Rectal smooth muscle tissue (tissue), 1 donor: ENCODE measurements around the gene NRXN2.
A peak's percentile ranks its signal among the peaks of the same experiment; 100 is the strongest.
"Not testable (repeated sequence)": the region's sequence is repeated elsewhere in the genome, so short reads cannot be mapped to it uniquely, and the experiment has no call there.

Experiments used
- H3K27ac ChIP-seq: one replicate; pipeline ENCODE4 v1.7.0; 2013; ENCODE audit warnings: low read depth, low read length, inconsistent platforms
- H3K27me3 ChIP-seq: one replicate; pipeline ENCODE4 v1.7.0; 2013; ENCODE audit warnings: low read length; ENCODE audit not compliant: control insufficient read depth, insufficient read depth
- H3K36me3 ChIP-seq: one replicate; pipeline ENCODE4 v1.7.0; 2013; ENCODE audit warnings: low read length; ENCODE audit not compliant: control insufficient read depth, insufficient read depth
- H3K4me1 ChIP-seq: one replicate; pipeline ENCODE4 v1.7.0; 2013; ENCODE audit warnings: low read length; ENCODE audit not compliant: control insufficient read depth, insufficient read depth
- H3K4me3 ChIP-seq: one replicate; pipeline ENCODE4 v1.7.0; 2013; ENCODE audit warnings: low read length
- H3K9ac ChIP-seq: one replicate; pipeline ENCODE4 v1.7.0; 2013; ENCODE audit warnings: low read length

NRXN2 gene

GRCh38 chr11:64713016-64713707 is 9.8 kb downstream of the NRXN2 start:
- peaks cover 53% of the 10 kb centered on the region for H3K27me3 ChIP-seq
- H3K4me3 ChIP-seq: peak overlapping the region; percentile 12
- H3K36me3 ChIP-seq: no peaks in the 10 kb centered on the region
- H3K9ac ChIP-seq: no peak overlapping the region
- no peak overlapping the region for H3K27ac ChIP-seq
- H3K4me1 ChIP-seq: no peaks in the 10 kb centered on the region

- H3K27ac ChIP-seq: no peak overlapping the region
- peaks cover 52% of the 10 kb centered on the region for H3K27me3 ChIP-seq
- no peaks in the 10 kb centered on the region for H3K36me3 ChIP-seq
- no peak overlapping the region for H3K9ac ChIP-seq
- no peaks in the 10 kb centered on the region for H3K4me1 ChIP-seq
- H3K4me3 ChIP-seq: no peak overlapping the region
Observed at GRCh38 chr11:64712430-64713015, 10.5 kb downstream of the NRXN2 start.

GRCh38 chr11:64711956-64712362 is 11.0 kb downstream of the NRXN2 start:
- no peak overlapping the region for H3K27ac ChIP-seq
- H3K4me3 ChIP-seq: no peak overlapping the region
- peaks cover 50% of the 10 kb centered on the region for H3K27me3 ChIP-seq
- H3K36me3 ChIP-seq: no peaks in the 10 kb centered on the region
- no peaks in the 10 kb centered on the region for H3K4me1 ChIP-seq
- H3K9ac ChIP-seq: no peak overlapping the region

DNA sequence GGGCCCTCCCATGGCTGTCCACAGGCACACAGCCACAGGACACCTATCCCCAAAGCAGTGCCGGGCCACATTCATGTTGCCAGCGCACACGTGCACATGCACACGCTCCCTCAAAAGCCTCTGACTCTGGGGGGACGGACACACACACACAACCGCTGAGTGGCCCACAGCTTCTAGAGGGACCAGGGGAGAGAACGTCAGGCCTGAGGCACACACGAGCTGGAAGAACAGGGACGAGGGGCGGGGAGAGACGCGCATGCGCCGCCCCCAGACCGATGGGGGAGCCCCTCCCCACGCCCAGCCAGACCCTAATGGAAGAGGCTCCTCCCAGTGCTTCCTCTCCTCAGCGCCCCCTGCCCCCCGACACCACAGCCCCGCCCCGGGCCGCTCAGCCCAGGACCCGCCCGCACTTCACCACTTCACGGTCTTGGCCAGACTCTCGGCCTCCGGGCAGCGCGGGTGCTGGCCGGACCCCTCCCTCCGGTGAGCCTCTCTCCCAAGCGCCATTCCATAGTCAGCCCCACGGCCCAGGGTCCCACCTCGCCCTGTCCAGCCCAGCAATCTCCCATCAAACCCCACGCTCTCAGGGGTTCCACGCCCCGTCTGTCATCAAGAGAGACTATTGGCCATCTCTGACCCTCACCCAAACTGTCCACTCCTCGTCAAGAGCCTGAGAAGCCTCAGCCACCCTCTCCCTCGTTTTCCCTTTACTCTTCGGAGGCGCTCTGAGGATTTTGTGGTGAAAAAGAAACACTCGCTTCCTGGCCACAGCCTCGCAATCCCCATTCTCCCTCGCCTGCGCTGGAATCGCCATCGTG is 11.7 kb downstream of the NRXN2 start:
- no peaks in the 10 kb centered on the region for H3K36me3 ChIP-seq
- H3K9ac ChIP-seq: no peak overlapping the region
- H3K4me1 ChIP-seq: no peaks in the 10 kb centered on the region
- H3K4me3 ChIP-seq: no peak overlapping the region
- no peak overlapping the region for H3K27ac ChIP-seq
- peaks cover 44% of the 10 kb centered on the region for H3K27me3 ChIP-seq

DNA sequence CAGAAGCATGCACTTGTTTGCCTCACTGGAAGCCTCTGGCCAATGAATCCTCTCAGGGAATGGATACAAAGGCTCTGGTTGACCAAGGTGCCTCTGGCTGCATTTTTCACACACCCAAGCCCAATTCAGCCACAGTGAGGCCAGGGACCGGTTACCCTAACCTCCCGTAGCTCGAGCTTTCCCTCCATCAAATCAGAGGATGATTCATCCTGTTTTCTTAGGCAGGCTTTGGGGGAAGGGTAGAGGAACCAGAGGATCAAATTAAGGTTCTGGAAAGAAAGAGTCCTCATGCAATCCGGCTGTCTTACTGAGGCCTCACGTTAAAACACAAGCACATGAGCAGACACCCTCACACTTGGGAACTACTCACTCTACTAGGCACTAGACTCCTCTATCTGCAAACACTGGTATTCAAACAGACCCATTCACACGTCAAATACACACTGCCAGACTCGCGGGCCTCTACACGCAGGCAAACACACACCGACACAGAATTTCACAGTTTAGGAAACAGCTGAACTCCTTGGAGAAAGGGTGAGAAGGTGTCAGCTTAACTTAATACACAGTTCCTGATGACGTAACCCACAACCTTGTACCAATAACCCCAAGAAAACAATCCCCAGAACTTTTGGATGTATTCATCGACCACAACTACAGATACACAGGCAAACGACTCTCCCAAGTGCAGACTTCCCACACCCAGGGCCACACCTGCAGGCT is 12.4 kb downstream of the NRXN2 start:
- no peaks in the 10 kb centered on the region for H3K4me1 ChIP-seq
- H3K36me3 ChIP-seq: no peaks in the 10 kb centered on the region
- H3K4me3 ChIP-seq: no peak overlapping the region
- peaks cover 43% of the 10 kb centered on the region for H3K27me3 ChIP-seq
- H3K9ac ChIP-seq: no peak overlapping the region
- H3K27ac ChIP-seq: no peak overlapping the region

- Histone ChIP-seq H3K36me3 (no peaks in the 10 kb centered on the region), H3K9ac (no peak overlapping the region), H3K27me3 (peaks cover 11% of the 10 kb centered on the region), H3K4me1 (no peaks in the 10 kb centered on the region), H3K4me3 (no peak overlapping the region), H3K27ac (no peak overlapping the region)
Observed at GRCh38 chr11:64705501-64705900, 17.5 kb downstream of the NRXN2 start.

DNA sequence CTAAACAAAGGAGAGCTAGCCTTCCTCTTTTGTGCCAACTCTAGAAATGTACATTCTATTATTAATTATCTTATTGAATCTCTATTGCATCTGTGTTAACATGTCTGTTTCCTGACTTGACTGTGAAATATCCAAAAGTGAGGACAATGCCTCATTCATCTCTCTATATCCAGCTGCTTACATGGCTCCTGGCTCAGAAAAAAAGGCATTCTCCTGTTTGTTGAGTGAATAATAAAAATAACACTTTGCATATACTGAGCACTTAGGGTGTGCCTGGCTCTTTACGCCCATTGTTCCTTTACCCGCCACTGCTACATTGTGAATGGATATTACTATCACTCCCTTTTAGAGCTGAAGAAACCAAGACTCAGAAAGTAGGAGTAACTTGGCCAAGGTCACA is 19.9 kb downstream of the NRXN2 start:
- Histone ChIP-seq H3K9ac (no peak overlapping the region), H3K27ac (no peak overlapping the region), H3K27me3 (peaks cover 6% of the 10 kb centered on the region), H3K36me3 (no peaks in the 10 kb centered on the region), H3K4me1 (no peaks in the 10 kb centered on the region), H3K4me3 (no peak overlapping the region)

GRCh38 chr11:64701956-64702355 is 21.0 kb downstream of the NRXN2 start:
- not testable (repeated sequence) for H3K36me3 ChIP-seq, H3K9ac ChIP-seq, H3K27me3 ChIP-seq, H3K4me3 ChIP-seq, H3K4me1 ChIP-seq, H3K27ac ChIP-seq

DNA sequence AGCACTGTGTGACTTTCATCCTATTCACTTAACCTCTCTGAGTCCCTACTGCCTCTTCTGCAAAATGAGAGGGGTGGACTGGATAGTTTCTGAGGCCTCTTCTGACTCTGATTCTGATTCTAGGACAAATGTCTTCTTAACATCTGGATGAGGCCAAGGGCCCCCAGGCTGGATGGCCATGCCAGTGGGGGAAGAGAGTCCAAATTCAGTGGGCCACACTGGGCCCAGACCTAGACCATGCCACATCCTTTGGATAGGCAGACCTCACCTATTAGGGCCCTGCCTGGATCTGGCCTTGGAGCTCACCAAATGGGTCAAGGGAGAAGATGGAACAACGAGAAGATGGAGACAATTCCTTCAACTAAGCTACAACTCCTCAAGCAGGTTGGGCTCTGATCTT is 24.6 kb downstream of the NRXN2 start:
- Histone ChIP-seq H3K4me1 (no peaks in the 10 kb centered on the region), H3K9ac (no peak overlapping the region), H3K4me3 (no peak overlapping the region), H3K27ac (no peak overlapping the region), H3K27me3 (no peaks in the 10 kb centered on the region), H3K36me3 (no peaks in the 10 kb centered on the region)

DNA sequence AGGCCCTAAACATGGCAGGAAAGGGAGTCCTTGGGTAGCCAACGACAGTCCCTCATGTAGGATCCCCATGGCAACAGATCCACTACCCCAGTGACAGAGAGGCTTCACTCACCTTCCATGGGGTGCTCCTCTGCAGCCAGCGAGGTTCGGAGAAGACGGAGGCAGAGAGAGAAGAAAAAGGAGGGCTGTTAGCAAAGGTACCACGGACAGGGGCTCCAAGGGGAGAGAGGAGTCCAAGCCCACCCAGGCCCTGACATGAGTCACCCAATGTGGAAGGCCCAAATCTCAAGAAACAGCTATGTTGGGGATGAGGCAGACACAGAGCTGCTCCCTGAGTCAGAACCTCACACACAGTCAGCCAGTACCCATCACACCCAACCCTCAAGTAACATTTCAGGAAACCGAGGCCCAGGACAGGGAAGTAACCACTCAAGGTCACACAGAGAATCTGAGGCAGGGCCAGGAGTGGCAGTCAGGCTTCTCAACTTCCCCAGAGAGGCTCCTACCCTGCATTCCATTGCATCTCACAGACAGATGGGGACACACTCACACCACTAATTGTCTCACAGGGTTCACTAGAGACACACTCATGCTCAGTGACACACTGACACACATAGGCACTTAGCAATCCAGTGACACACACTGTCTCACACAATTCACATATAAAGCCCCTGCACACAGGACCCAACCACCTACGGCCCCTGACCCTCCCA is 25.2 kb downstream of the NRXN2 start:
- no peaks in the 10 kb centered on the region for H3K27me3 ChIP-seq
- H3K27ac ChIP-seq: no peak overlapping the region
- H3K4me3 ChIP-seq: no peak overlapping the region
- no peak overlapping the region for H3K9ac ChIP-seq
- no peaks in the 10 kb centered on the region for H3K4me1 ChIP-seq
- no peaks in the 10 kb centered on the region for H3K36me3 ChIP-seq

DNA sequence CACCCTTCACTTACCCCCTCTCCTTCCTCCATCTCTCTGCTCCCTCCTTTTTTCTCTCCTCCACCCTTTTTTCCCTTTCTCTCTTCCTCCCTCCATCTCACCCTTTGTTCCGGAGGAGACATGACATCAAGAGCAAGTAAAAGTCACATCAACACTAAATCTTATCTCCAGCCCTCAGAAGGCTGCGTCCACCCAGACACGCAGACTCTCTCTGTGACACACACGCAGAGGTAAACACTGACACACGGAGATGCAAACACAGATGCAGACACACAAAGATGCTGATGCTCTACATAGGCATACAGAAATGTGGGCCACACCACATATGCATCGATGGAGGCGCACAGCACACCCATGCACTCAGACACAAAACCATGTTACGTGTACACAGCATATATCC is 27.0 kb downstream of the NRXN2 start:
- Histone ChIP-seq H3K27ac (no peak overlapping the region), H3K4me1 (no peaks in the 10 kb centered on the region), H3K27me3 (no peaks in the 10 kb centered on the region), H3K36me3 (no peaks in the 10 kb centered on the region), H3K4me3 (no peak overlapping the region), H3K9ac (no peak overlapping the region)

- H3K36me3 ChIP-seq: no peaks in the 10 kb centered on the region
- H3K27ac ChIP-seq: no peak overlapping the region
- H3K4me3 ChIP-seq: no peak overlapping the region
- H3K4me1 ChIP-seq: no peaks in the 10 kb centered on the region
- H3K9ac ChIP-seq: no peak overlapping the region
- no peaks in the 10 kb centered on the region for H3K27me3 ChIP-seq
Observed at GRCh38 chr11:64695548-64695947, 27.4 kb downstream of the NRXN2 start.
